Osteocyte (in vitro differentiated cells): Measurements from ENCODE around the gene HPSE2. TPM values are rescaled to one million over a fixed set of nuclear protein-coding genes. Genes with fewer than 3 reads are reported as not detected.

Experiments
- DNase-seq: peaks from one replicate; pipeline ENCODE4 v3.0.0; 2021; ENCODE audit warnings: mixed read lengths; ENCODE audit not compliant: unreplicated experiment; ENCODE audit errors: extremely low spot score
- H3K27ac Mint-ChIP-seq: one replicate; pipeline ENCODE4 v1.8.0; 2021; ENCODE audit warnings: mild to moderate bottlenecking, mixed read lengths; ENCODE audit not compliant: unreplicated experiment
- H3K27me3 Mint-ChIP-seq: one replicate; pipeline ENCODE4 v1.8.0; 2021; ENCODE audit warnings: mixed read lengths; ENCODE audit not compliant: unreplicated experiment
- H3K36me3 Mint-ChIP-seq: one replicate; pipeline ENCODE4 v1.8.0; 2021; ENCODE audit warnings: mixed read lengths; ENCODE audit not compliant: unreplicated experiment
- H3K4me1 Mint-ChIP-seq: one replicate; pipeline ENCODE4 v1.8.0; 2021; ENCODE audit warnings: mixed read lengths; ENCODE audit not compliant: unreplicated experiment
- H3K4me3 Mint-ChIP-seq: one replicate; pipeline ENCODE4 v1.8.0; 2021; ENCODE audit warnings: mild to moderate bottlenecking, moderate library complexity, mixed read lengths; ENCODE audit not compliant: unreplicated experiment
- H3K9me3 Mint-ChIP-seq: one replicate; pipeline ENCODE4 v1.8.0; 2021; ENCODE audit warnings: mixed read lengths; ENCODE audit not compliant: unreplicated experiment
- CTCF ChIP-seq: fragments of 200-600 bp; sonication (generic); IDR thresholded peaks from 2 replicates; pipeline ENCODE4 v1.5.0; 2021; ENCODE audit warnings: antibody characterized with exemption, mild to moderate bottlenecking, moderate library complexity
- total RNA-seq: library from RNA; stranded (reverse); gene quantifications from 2 replicates; pipeline ENCODE4 v1.2.1, GENCODE V29; 2021

Gene HPSE2
- total RNA-seq, 1 donor from 2014 or later, result not detected

GRCh38 chr10:99203310-99203709, 32.3 kb downstream of the HPSE2 start:
- H3K27ac Mint-ChIP-seq, result no peak overlapping the region
- H3K4me1 Mint-ChIP-seq, result no peaks in the 10 kb centered on the region
- DNase-seq, result no peak
- H3K36me3 Mint-ChIP-seq, result no peaks in the 10 kb centered on the region
- no peak overlapping the region for H3K4me3 Mint-ChIP-seq
- no peak for TF ChIP-seq CTCF
- no peaks in the 10 kb centered on the region for H3K9me3 Mint-ChIP-seq
- H3K27me3 Mint-ChIP-seq, result no peaks in the 10 kb centered on the region

- no peak for TF ChIP-seq CTCF
- H3K27ac Mint-ChIP-seq, result no peak overlapping the region
- H3K27me3 Mint-ChIP-seq, result no peaks in the 10 kb centered on the region
- H3K36me3 Mint-ChIP-seq, result no peaks in the 10 kb centered on the region
- no peaks in the 10 kb centered on the region for H3K9me3 Mint-ChIP-seq
- H3K4me3 Mint-ChIP-seq, result no peak overlapping the region
- DNase-seq, result no peak
- H3K4me1 Mint-ChIP-seq, result no peaks in the 10 kb centered on the region
Observed at GRCh38 chr10:99172950-99173349, 62.7 kb downstream of the HPSE2 start.

- no peak for DNase-seq
Observed at GRCh38 chr10:99172128-99172738, 63.4 kb downstream of the HPSE2 start.

GRCh38 chr10:99170116-99170675, 65.5 kb downstream of the HPSE2 start:
- no peak for TF ChIP-seq CTCF
- Mint-ChIP-seq H3K9me3 (no peaks in the 10 kb centered on the region), H3K36me3 (no peaks in the 10 kb centered on the region), H3K27me3 (no peaks in the 10 kb centered on the region), H3K27ac (no peak overlapping the region), H3K4me1 (no peaks in the 10 kb centered on the region), H3K4me3 (no peak overlapping the region)
- no peak for DNase-seq

More at GRCh38 chr10:99172128-99172738, 63.4 kb downstream of the HPSE2 start:
- Mint-ChIP-seq H3K27me3 (no peaks in the 10 kb centered on the region), H3K4me1 (no peaks in the 10 kb centered on the region), H3K4me3 (no peak overlapping the region), H3K27ac (no peak overlapping the region), H3K36me3 (no peaks in the 10 kb centered on the region), H3K9me3 (no peaks in the 10 kb centered on the region)
- peak; percentile 47 for TF ChIP-seq CTCF

- no peak overlapping the region for H3K4me3 Mint-ChIP-seq
- no peaks in the 10 kb centered on the region for H3K4me1 Mint-ChIP-seq
- TF ChIP-seq CTCF, result no peak
- no peak overlapping the region for H3K27ac Mint-ChIP-seq
- no peaks in the 10 kb centered on the region for H3K36me3 Mint-ChIP-seq
- no peaks in the 10 kb centered on the region for H3K9me3 Mint-ChIP-seq
- H3K27me3 Mint-ChIP-seq, result no peaks in the 10 kb centered on the region
- DNase-seq, result no peak
Observed at GRCh38 chr10:99161165-99161564, 74.5 kb downstream of the HPSE2 start.
